Measurements from ENCODE around the gene PCSK7. TPM values are rescaled to one million over a fixed set of nuclear protein-coding genes. Genes with fewer than 3 reads are reported as not detected.

The PCSK7 gene
- total RNA-seq, 4 donors from 2014 or later = 14.5 to 19.9 (median 16.4) TPM

GRCh38 chr11:117170210-117170609 is 61.7 kb downstream of the PCSK7 start:
- DNase-seq (no peak), ATAC-seq (peak; percentile 42 to 58)
- Histone ChIP-seq H3K27ac (peak overlapping the region; percentile 57 to 90 (median 76)), H3K9me3 (no peaks in the 10 kb centered on the region), H3K4me3 (no peak overlapping the region), H3K4me1 (peaks cover 38 to 48% of the 10 kb centered on the region in 2 donors), H3K27me3 (no peaks in the 10 kb centered on the region), H3K36me3 (peaks cover 0 to 38% of the 10 kb centered on the region in 2 donors)
- in situ Hi-C loops (cut with MboI; ENCODE audit: low sequenced_read_pairs in 4 of 4) = no loop called here
- intact Hi-C loops (cut with DNase I; ENCODE audit: low total_unique reads) = loop anchor here (2.0 to 10.0 kb wide), 2 partner anchors 25 to 155 kb away; partner anchors contain the start of genes CEP164 and PAFAH1B2
- no peak for TF ChIP-seq CTCF (IDR thresholded peaks at IDR 0.05 in 4 of 5, conservative IDR thresholded peaks at IDR 0.05 in 1 of 5)
- TF ChIP-seq POLR2A (IDR thresholded peaks at IDR 0.05) = no peak

- Histone ChIP-seq H3K9me3 (no peaks in the 10 kb centered on the region), H3K27ac (peak overlapping the region; percentile 57 to 90 (median 76)), H3K36me3 (peaks cover 0 to 43% of the 10 kb centered on the region in 2 donors), H3K4me1 (peaks cover 38 to 48% of the 10 kb centered on the region in 2 donors), H3K4me3 (no peak overlapping the region), H3K27me3 (no peaks in the 10 kb centered on the region)
- intact Hi-C loops (cut with DNase I; ENCODE audit: low total_unique reads) = loop anchor here (2.0 to 10.0 kb wide), 2 partner anchors 25 to 155 kb away; partner anchors contain the start of genes CEP164 and PAFAH1B2
- DNase-seq (no peak), ATAC-seq (peak; percentile 70 to 72)
- in situ Hi-C loops (cut with MboI; ENCODE audit: low sequenced_read_pairs in 4 of 4) = no loop called here
- TF ChIP-seq POLR2A (IDR thresholded peaks at IDR 0.05) (no peak), CTCF (IDR thresholded peaks at IDR 0.05 in 4 of 5, conservative IDR thresholded peaks at IDR 0.05 in 1 of 5) (no peak)
Measured at GRCh38 chr11:117169736-117170135, 62.1 kb downstream of the PCSK7 start.

- no peaks in the 10 kb centered on the region for H3K9me3 ChIP-seq
- H3K4me3 ChIP-seq = no peak overlapping the region
- H3K36me3 ChIP-seq = peaks cover 0 to 75% of the 10 kb centered on the region in 2 donors
- H3K27ac ChIP-seq = no peak overlapping the region
- DNase-seq (no peak), ATAC-seq (no peak)
- intact Hi-C loops (cut with DNase I; ENCODE audit: low total_unique reads) (no loop called here), in situ Hi-C loops (cut with MboI; ENCODE audit: low sequenced_read_pairs in 4 of 4) (no loop called here)
- H3K27me3 ChIP-seq = no peaks in the 10 kb centered on the region
- TF ChIP-seq CTCF (IDR thresholded peaks at IDR 0.05 in 4 of 5, conservative IDR thresholded peaks at IDR 0.05 in 1 of 5) = no peak
- no peak for TF ChIP-seq POLR2A (IDR thresholded peaks at IDR 0.05)
- peaks cover 22 to 27% of the 10 kb centered on the region in 2 donors for H3K4me1 ChIP-seq
Measured at GRCh38 chr11:117166491-117166890, 65.4 kb downstream of the PCSK7 start.

GRCh38 chr11:117160826-117161225 is 71.0 kb downstream of the PCSK7 start:
- DNase-seq (no peak), ATAC-seq (no peak)
- no peak overlapping the region for H3K27ac ChIP-seq
- intact Hi-C loops (cut with DNase I; ENCODE audit: low total_unique reads) (no loop called here), in situ Hi-C loops (cut with MboI; ENCODE audit: low sequenced_read_pairs in 4 of 4) (no loop called here)
- H3K4me1 ChIP-seq = peaks cover 4 to 7% of the 10 kb centered on the region in 2 donors
- no peak for TF ChIP-seq CTCF (IDR thresholded peaks at IDR 0.05 in 4 of 5, conservative IDR thresholded peaks at IDR 0.05 in 1 of 5)
- no peak for TF ChIP-seq POLR2A (IDR thresholded peaks at IDR 0.05)
- no peak overlapping the region for H3K4me3 ChIP-seq
- no peaks in the 10 kb centered on the region for H3K9me3 ChIP-seq
- H3K36me3 ChIP-seq = peaks cover 0 to 63% of the 10 kb centered on the region in 2 donors
- H3K27me3 ChIP-seq = no peaks in the 10 kb centered on the region

- peaks cover 4 to 7% of the 10 kb centered on the region in 2 donors for H3K4me1 ChIP-seq
- no peak for TF ChIP-seq POLR2A (IDR thresholded peaks at IDR 0.05)
- no peak for TF ChIP-seq CTCF (IDR thresholded peaks at IDR 0.05 in 4 of 5, conservative IDR thresholded peaks at IDR 0.05 in 1 of 5)
- no peak overlapping the region for H3K4me3 ChIP-seq
- H3K36me3 ChIP-seq = peaks cover 0 to 58% of the 10 kb centered on the region in 2 donors
- intact Hi-C loops (cut with DNase I; ENCODE audit: low total_unique reads) (no loop called here), in situ Hi-C loops (cut with MboI; ENCODE audit: low sequenced_read_pairs in 4 of 4) (no loop called here)
- H3K27ac ChIP-seq = no peak overlapping the region
- ATAC-seq = no peak
- H3K27me3 ChIP-seq = no peaks in the 10 kb centered on the region
- H3K9me3 ChIP-seq = no peaks in the 10 kb centered on the region
- no peak for DNase-seq
Measured at GRCh38 chr11:117159892-117160291, 72.0 kb downstream of the PCSK7 start.
